HG03196 (cell line): ENCODE measurements around the gene AP3S2.
"Not testable (repeated sequence)": the region's sequence is repeated elsewhere in the genome, so short reads cannot be mapped to it uniquely, and the experiment has no call there.

Experiments
- ATAC-seq: cut with Tn5 transposase; IDR thresholded peaks from one replicate; pipeline ENCODE4 v1.9.1; 2021; ENCODE audit not compliant: unreplicated experiment

AP3S2 gene

GRCh38 chr15:89903858-89904130, 10.0 kb upstream of the AP3S2 start:
- no peak for ATAC-seq

- no peak for ATAC-seq
These were observed 9.4 kb upstream of the AP3S2 start for GRCh38 chr15:89903015-89903857.

- no peak for ATAC-seq
These were observed 7.1 kb upstream of the AP3S2 start for GRCh38 chr15:89900849-89901248.

- ATAC-seq = no peak
These were observed 6.3 kb upstream of the AP3S2 start for GRCh38 chr15:89899951-89900567.

GRCh38 chr15:89899295-89899945, 5.6 kb upstream of the AP3S2 start:
- ATAC-seq = no peak

GRCh38 chr15:89898614-89899294, 5.0 kb upstream of the AP3S2 start:
- peak; percentile 47 for ATAC-seq

- ATAC-seq = no peak
These were observed 4.4 kb upstream of the AP3S2 start for GRCh38 chr15:89898146-89898545.

GRCh38 chr15:89893027-89893426, 767 bp downstream of the AP3S2 start:
- ATAC-seq = no peak

GRCh38 chr15:89888214-89888804, 5.5 kb downstream of the AP3S2 start:
- no peak for ATAC-seq

- no peak for ATAC-seq
These were observed 8.2 kb downstream of the AP3S2 start for GRCh38 chr15:89885611-89886010.

- not testable (repeated sequence) for ATAC-seq
These were observed 8.6 kb downstream of the AP3S2 start for GRCh38 chr15:89885179-89885578.

- ATAC-seq = no peak
These were observed 10.3 kb downstream of the AP3S2 start for GRCh38 chr15:89883518-89883917.

- no peak for ATAC-seq
These were observed 13.1 kb downstream of the AP3S2 start for GRCh38 chr15:89880727-89881126.

GRCh38 chr15:89878323-89878722, 15.5 kb downstream of the AP3S2 start:
- ATAC-seq = no peak

- no peak for ATAC-seq
These were observed 16.7 kb downstream of the AP3S2 start for GRCh38 chr15:89877083-89877425.

GRCh38 chr15:89876396-89877082, 17.3 kb downstream of the AP3S2 start:
- no peak for ATAC-seq

GRCh38 chr15:89875741-89876140, 18.1 kb downstream of the AP3S2 start:
- no peak for ATAC-seq

GRCh38 chr15:89874926-89875564, 18.7 kb downstream of the AP3S2 start:
- ATAC-seq = peak; percentile 73

- no peak for ATAC-seq
These were observed 23.0 kb downstream of the AP3S2 start for GRCh38 chr15:89870688-89871288.

- ATAC-seq = no peak
These were observed 23.8 kb downstream of the AP3S2 start for GRCh38 chr15:89870006-89870405.
